GM23338 (cell line): ENCODE results near the gene TSPAN33. TPM values are rescaled to one million over a fixed set of nuclear protein-coding genes. Genes with fewer than 3 reads are reported as not detected.

Source experiments
- ATAC-seq: fragments of 200-7000 bp; cut with Tn5 transposase; 3 replicates; pipeline ENCODE4 v1.9.1; 2020
- DNase-seq: peaks from one replicate; pipeline ENCODE4 v3.0.0-alpha.2; 2015; ENCODE audit warnings: low spot score
- H2AFZ ChIP-seq: fragments of 200-600 bp; sonication (generic); 2 replicates; pipeline ENCODE4 v1.8.0; 2016; ENCODE audit warnings: antibody characterized with exemption, mild to moderate bottlenecking, moderate library complexity
- H3F3A ChIP-seq: fragments of 200-600 bp; sonication (generic); replicated peaks from 2 replicates; pipeline ENCODE4 v1.8.0; 2017; ENCODE audit warnings: antibody characterized with exemption, mixed run types, low read depth
- H3K27ac ChIP-seq: fragments of 200-600 bp; sonication (generic); 2 replicates; pipeline ENCODE4 v1.6.1; 2016; ENCODE audit warnings: low read depth
- H3K27me3 ChIP-seq: fragments of 200-600 bp; sonication (generic); 2 replicates; pipeline ENCODE4 v1.8.0; 2016; ENCODE audit warnings: mild to moderate bottlenecking, mixed run types, moderate library complexity; ENCODE audit not compliant: insufficient read depth
- H3K36me3 ChIP-seq: fragments of 200-600 bp; sonication (generic); 2 replicates; pipeline ENCODE4 v1.8.0; 2016; ENCODE audit warnings: mild to moderate bottlenecking; ENCODE audit not compliant: insufficient read depth
- H3K4me1 ChIP-seq: fragments of 200-600 bp; sonication (generic); 2 replicates; pipeline ENCODE4 v1.8.0; 2016; ENCODE audit warnings: mild to moderate bottlenecking, moderate library complexity; ENCODE audit not compliant: insufficient read depth
- H3K4me2 ChIP-seq: fragments of 200-600 bp; sonication (generic); 2 replicates; pipeline ENCODE4 v1.7.1; 2017; ENCODE audit warnings: mixed run types
- H3K4me3 ChIP-seq: fragments of 200-600 bp; sonication (generic); 2 replicates; pipeline ENCODE4 v1.6.1; 2016; ENCODE audit warnings: mixed run types
- H3K79me2 ChIP-seq: fragments of 200-600 bp; sonication (generic); replicated peaks from 2 replicates; pipeline ENCODE4 v1.8.0; 2017; ENCODE audit warnings: mild to moderate bottlenecking; ENCODE audit not compliant: insufficient read depth
- H3K9me2 ChIP-seq: fragments of 200-600 bp; sonication (generic); 2 replicates; pipeline ENCODE4 v1.8.0; 2017; ENCODE audit not compliant: insufficient read depth
- H4K20me1 ChIP-seq: fragments of 200-600 bp; sonication (generic); replicated peaks from 2 replicates; pipeline ENCODE4 v1.8.0; 2017; ENCODE audit warnings: mild to moderate bottlenecking; ENCODE audit not compliant: insufficient read depth
- H3K27ac Mint-ChIP-seq: 2 replicates; pipeline ENCODE4 v1.8.0; 2020; ENCODE audit warnings: inconsistent platforms, mild to moderate bottlenecking, moderate library complexity, mixed read lengths
- H3K27me3 Mint-ChIP-seq: 3 replicates; pipeline ENCODE4 v1.8.0; 2022; ENCODE audit warnings: low read depth, mild to moderate bottlenecking, moderate library complexity, mixed read lengths, inconsistent platforms; ENCODE audit not compliant: insufficient read depth, poor library complexity
- H3K36me3 Mint-ChIP-seq: 3 replicates; pipeline ENCODE4 v1.8.0; 2021; ENCODE audit warnings: low read depth, mild to moderate bottlenecking, inconsistent platforms, moderate library complexity, mixed read lengths
- H3K4me1 Mint-ChIP-seq: 3 replicates; pipeline ENCODE4 v1.8.0; 2020; ENCODE audit warnings: mild to moderate bottlenecking, inconsistent platforms, mixed read lengths
- H3K4me3 Mint-ChIP-seq: 3 replicates; pipeline ENCODE4 v1.8.0; 2021; ENCODE audit warnings: moderate library complexity, mild to moderate bottlenecking, inconsistent platforms, mixed read lengths
- H3K9me3 Mint-ChIP-seq: 3 replicates; pipeline ENCODE4 v1.8.0; 2020; ENCODE audit warnings: moderate library complexity, mild to moderate bottlenecking, inconsistent platforms, mixed read lengths
- CREB1 ChIP-seq: fragments of 250-450 bp; sonication (Bioruptor Pico); IDR thresholded peaks from 2 replicates; pipeline ENCODE4 v1.5.0; 2020; ENCODE audit warnings: low read depth, mild to moderate bottlenecking, moderate library complexity
- CTCF ChIP-seq, 2 experiments: fragments of 200-600 bp in 1 of 2; sonication (generic) in 1 of 2; conservative IDR thresholded peaks; 2 replicates each; pipeline versions ENCODE4 v1.5.1 to v1.6.1; 2016 to 2017; ENCODE audit warnings: antibody characterized with exemption in 2 of 2, low read depth in 2 of 2, mild to moderate bottlenecking in 2 of 2, moderate library complexity in 1 of 2
- ETS1 ChIP-seq: IDR thresholded peaks from 2 replicates; pipeline ENCODE4 v1.6.1; 2016; ENCODE audit warnings: antibody characterized with exemption
- EZH2 ChIP-seq: fragments of 200-600 bp; sonication (generic); IDR thresholded peaks from one replicate; pipeline ENCODE4 v1.8.0; 2017; ENCODE audit warnings: antibody characterized with exemption, mild to moderate bottlenecking, low read depth; ENCODE audit not compliant: unreplicated experiment
- EZH2phosphoT487 ChIP-seq: fragments of 200-600 bp; sonication (generic); IDR thresholded peaks from one replicate; pipeline ENCODE4 v1.8.1; 2018; ENCODE audit warnings: antibody characterized with exemption; ENCODE audit not compliant: unreplicated experiment
- JUNB ChIP-seq: IDR thresholded peaks from one replicate; pipeline ENCODE4 v1.6.1; 2016; ENCODE audit warnings: antibody characterized with exemption; ENCODE audit not compliant: unreplicated experiment
- NANOG ChIP-seq: IDR thresholded peaks from 2 replicates; pipeline ENCODE4 v1.6.1; 2016; ENCODE audit warnings: antibody characterized with exemption, borderline replicate concordance
- POLR2AphosphoS5 ChIP-seq: IDR thresholded peaks from 2 replicates; pipeline ENCODE4 v1.6.1; 2016; ENCODE audit warnings: antibody characterized with exemption, low read depth
- REST ChIP-seq: IDR thresholded peaks from one replicate; pipeline ENCODE4 v1.6.1; 2018; ENCODE audit warnings: antibody characterized with exemption; ENCODE audit not compliant: unreplicated experiment
- STAT1 ChIP-seq: IDR thresholded peaks from one replicate; pipeline ENCODE4 v1.6.1; 2016; ENCODE audit warnings: antibody characterized with exemption; ENCODE audit not compliant: unreplicated experiment
- ZNF114 ChIP-seq: fragments of 250-450 bp; sonication (Bioruptor Pico); IDR thresholded peaks from 2 replicates; pipeline ENCODE4 v1.5.0; 2020; ENCODE audit warnings: mild to moderate bottlenecking, moderate library complexity
- ZNF331 ChIP-seq: fragments of 250-450 bp; sonication (Bioruptor Pico); IDR thresholded peaks from 2 replicates; pipeline ENCODE4 v1.5.0; 2020; ENCODE audit warnings: low read depth, mild to moderate bottlenecking, moderate library complexity
- ZNF462 ChIP-seq: fragments of 250-450 bp; sonication (Bioruptor Pico); IDR thresholded peaks from 2 replicates; pipeline ENCODE4 v1.5.0; 2020; ENCODE audit warnings: mild to moderate bottlenecking, moderate library complexity
- polyA plus RNA-seq: library from polyadenylated mRNA; unstranded; fragments of >200 nt; fragmentation: Nextera tagmentation; extraction: Ambion mirVana; gene quantifications from 2 replicates; pipeline ENCODE4 v1.2.1, GENCODE V29; 2016
- total RNA-seq: library from RNA; depleted of rRNA; stranded (reverse); fragments of >200 nt; shearing (Covaris generic); gene quantifications from 2 replicates; pipeline ENCODE4 v1.2.3, GENCODE V29; 2014

The TSPAN33 gene
- total and polyA plus RNA-seq, 2 experiments from 2014 or later, result 17.6 to 51.5 TPM

- Mint-ChIP-seq H3K27me3 (peaks cover 16% of the 10 kb centered on the region), H3K4me3 (peak overlapping the region; percentile 76), H3K36me3 (peaks cover 8% of the 10 kb centered on the region), H3K9me3 (no peaks in the 10 kb centered on the region), H3K27ac (peak overlapping the region; percentile 93), H3K4me1 (peaks cover 42% of the 10 kb centered on the region)
- Histone ChIP-seq H3K36me3 (peaks cover 4% of the 10 kb centered on the region), H3K27me3 (no peaks in the 10 kb centered on the region), H3K4me1 (peaks cover 19% of the 10 kb centered on the region), H3K4me3 (peak overlapping the region; percentile 68), H3F3A (peaks cover 3% of the 10 kb centered on the region; the same call in 1 of the 2 replicates), H2AFZ (no peak overlapping the region), H3K79me2 (no peaks in the 10 kb centered on the region), H4K20me1 (no peaks in the 10 kb centered on the region), H3K4me2 (peak overlapping the region; percentile 90), H3K9me2 (no peaks in the 10 kb centered on the region), H3K27ac (peak overlapping the region; percentile 63)
- no peak for TF ChIP-seq NANOG
- TF ChIP-seq CTCF (conservative IDR thresholded peaks at IDR 0.05; ENCODE audit: low read depth in 2 of 2), result no peak
- TF ChIP-seq JUNB, result no peak
- peak; percentile 19; the same call in 1 of the 2 replicates for TF ChIP-seq CREB1 (CRISPR knock-in tag)
- TF ChIP-seq POLR2AphosphoS5, result peak; percentile 84
- TF ChIP-seq ZNF462 (CRISPR knock-in tag), result no peak
- TF ChIP-seq ZNF114 (CRISPR knock-in tag), result peak; percentile 56; the same call in 1 of the 2 replicates
- TF ChIP-seq REST, result no peak
- no peak for TF ChIP-seq EZH2
- no peak for TF ChIP-seq ETS1
- no peak for TF ChIP-seq ZNF331 (CRISPR knock-in tag)
- no peak for TF ChIP-seq EZH2phosphoT487
- no peak for TF ChIP-seq STAT1
- DNase-seq (peak; percentile 87), ATAC-seq (peak; percentile 19)
Measured at GRCh38 chr7:129170441-129171021, 26.0 kb downstream of the TSPAN33 start.
